ENCODE data around the gene SLC6A2.

DNA sequence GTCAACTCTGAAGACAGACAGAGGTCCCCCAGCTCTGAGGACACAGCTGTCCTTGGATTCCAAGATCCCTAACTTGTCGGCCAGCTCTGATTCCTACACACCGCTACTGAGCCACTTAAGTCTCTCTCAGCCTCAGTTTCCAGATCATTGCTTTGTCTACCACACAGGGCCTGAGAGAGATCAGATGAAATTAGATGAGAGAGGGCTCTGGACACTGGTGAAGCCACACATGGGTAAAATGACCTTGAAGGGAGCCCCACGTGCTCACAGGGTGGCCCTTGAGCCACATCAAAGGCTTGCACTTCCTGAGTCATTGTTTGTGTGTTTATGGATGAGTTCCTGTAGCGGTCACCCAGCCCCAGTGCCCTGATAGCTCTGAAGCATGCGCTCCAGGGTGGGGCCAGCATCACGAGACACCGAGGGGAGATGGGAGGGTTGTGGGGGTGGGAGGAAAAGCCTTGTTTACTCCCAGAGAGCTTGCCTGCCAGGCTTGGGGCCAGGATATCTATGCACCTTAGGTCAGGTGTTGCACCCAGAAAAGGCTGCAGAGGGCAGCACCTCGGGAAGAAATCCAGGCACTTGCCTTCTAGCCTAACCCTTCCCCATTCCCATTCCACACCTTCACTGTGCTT is 32.7 kb upstream of the SLC6A2 start:
- TF ChIP-seq, protein P1, sequence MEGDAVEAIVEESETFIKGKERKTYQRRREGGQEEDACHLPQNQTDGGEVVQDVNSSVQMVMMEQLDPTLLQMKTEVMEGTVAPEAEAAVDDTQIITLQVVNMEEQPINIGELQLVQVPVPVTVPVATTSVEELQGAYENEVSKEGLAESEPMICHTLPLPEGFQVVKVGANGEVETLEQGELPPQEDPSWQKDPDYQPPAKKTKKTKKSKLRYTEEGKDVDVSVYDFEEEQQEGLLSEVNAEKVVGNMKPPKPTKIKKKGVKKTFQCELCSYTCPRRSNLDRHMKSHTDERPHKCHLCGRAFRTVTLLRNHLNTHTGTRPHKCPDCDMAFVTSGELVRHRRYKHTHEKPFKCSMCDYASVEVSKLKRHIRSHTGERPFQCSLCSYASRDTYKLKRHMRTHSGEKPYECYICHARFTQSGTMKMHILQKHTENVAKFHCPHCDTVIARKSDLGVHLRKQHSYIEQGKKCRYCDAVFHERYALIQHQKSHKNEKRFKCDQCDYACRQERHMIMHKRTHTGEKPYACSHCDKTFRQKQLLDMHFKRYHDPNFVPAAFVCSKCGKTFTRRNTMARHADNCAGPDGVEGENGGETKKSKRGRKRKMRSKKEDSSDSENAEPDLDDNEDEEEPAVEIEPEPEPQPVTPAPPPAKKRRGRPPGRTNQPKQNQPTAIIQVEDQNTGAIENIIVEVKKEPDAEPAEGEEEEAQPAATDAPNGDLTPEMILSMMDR (IDR thresholded peaks at IDR 0.05), result no peak
- no peak for TF ChIP-seq POLR2AphosphoS5 (IDR thresholded peaks at IDR 0.05; ENCODE audit: insufficient read depth in 1 of 2, low read depth in 1 of 2)

Measured in vagina (tissue), 2 donors.